CMK (cell line): ENCODE results near the gene BMPER.

Source experiments
- DNase-seq: peaks from one replicate; pipeline ENCODE4 v3.0.0-alpha.2; 2010; ENCODE audit warnings: low read depth

Gene BMPER

DNA sequence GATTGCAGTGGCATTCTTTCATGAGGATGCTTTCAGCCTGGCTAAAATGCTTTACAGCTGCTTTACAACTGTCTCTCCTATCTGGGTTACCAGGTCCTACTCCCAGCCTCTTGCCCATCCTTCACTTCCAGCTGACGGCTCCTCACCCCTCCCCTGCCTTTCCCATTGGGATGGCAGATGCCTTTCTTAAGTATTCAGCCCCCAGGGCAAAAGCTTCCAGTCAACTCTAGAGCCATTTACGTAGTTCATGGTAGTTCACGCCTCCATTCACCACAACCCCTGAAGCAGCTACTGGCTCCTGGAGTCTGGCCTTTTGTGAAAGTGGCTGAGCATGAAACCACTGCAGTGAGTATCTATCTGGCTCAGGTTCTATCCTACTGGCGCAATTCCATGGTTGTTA lies 17.2 kb upstream of the BMPER start:
- DNase-seq, result no peak

DNA sequence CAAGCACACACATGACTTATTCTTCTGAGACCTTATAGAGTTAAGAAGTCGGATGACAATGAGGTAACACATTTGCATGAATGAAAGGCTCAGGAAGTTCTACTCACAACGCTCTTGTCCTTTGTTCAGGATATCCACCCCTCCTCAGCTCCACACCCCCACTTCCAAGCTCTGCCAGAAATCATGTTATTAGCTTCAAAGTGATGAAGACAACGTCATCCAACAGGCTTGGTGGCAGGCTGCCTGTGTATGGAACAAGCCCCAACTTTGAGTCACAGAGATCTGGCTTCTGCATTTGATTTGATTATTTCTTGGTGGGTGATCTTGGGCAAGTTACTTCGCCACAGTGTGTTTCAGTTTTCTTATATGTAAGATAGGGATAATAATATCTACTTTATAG lies 12.4 kb upstream of the BMPER start:
- no peak for DNase-seq

DNA sequence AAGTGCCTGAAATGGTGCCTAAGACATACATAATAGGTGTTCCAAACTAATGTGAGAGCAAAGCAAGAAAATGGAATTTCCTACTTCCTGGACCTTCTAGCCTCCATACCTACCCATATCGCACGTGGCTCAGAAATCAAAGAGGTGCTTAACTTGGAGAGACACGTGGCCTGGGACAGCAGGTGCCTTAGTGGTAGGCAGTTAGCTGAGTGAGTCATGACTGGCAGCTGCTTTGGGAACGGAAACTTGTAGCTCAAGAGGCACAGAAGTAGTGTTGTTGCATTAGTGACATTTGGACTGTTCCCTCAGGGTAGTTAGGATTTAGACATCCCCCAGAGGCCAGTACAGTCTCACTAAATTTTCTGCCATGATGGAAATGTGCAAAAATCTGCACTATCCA lies 12.0 kb upstream of the BMPER start:
- DNase-seq, result no peak

DNA sequence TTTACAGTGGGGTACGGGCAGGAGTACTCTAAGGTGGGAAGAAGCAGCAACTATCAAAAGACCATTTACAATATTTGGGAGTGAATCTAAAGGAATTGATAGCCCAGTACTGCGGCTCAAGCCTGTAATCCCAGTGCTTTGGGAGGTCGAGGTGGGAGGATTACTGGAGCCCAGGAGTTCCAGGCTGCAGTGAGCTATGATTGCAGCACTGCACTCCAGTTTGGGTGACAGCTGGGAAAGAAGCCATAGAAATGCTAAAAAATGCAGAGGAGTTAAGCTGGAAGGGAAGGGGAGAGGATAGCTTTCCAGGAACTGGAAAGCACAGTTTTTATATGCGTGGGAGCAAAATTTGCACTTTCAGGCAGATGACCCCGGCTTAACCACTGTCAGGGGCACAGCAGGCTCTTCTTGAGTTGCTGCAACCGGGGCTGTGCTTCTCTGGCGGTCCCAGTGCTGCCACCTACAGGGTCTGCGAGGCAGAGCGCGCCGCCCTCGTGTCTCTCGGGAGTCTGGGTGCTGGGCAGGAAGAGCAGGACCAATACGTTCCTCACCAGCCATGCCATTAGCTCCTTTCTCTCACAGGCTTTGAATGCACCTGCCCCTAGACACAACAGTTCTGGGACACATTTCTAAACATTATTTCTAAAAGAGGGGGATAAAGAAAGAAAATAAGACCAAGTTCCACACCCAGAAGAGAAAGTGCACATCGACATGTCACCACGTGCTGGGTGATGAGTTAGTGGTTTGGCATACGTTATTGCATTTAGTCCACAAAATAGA lies 10.1 kb upstream of the BMPER start:
- DNase-seq, result no peak

DNA sequence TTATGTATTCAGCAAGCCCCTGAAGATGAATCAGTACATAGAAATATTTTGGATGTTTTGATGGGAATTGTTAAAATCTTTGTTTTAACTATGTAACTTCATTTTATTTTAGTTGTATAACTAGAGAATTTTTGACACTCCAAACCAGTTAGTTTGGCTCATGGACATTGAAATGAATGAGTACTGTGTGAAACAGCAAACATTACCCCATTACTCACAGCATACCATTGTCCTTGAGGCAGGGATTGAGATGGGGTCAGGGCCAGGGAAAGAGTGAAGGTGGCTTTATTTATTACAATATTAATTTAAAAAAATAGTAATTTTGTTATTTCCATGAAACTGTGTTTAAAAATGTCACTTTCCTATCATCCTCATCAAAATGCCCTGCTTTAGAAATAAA lies 4.8 kb upstream of the BMPER start:
- no peak for DNase-seq

DNA sequence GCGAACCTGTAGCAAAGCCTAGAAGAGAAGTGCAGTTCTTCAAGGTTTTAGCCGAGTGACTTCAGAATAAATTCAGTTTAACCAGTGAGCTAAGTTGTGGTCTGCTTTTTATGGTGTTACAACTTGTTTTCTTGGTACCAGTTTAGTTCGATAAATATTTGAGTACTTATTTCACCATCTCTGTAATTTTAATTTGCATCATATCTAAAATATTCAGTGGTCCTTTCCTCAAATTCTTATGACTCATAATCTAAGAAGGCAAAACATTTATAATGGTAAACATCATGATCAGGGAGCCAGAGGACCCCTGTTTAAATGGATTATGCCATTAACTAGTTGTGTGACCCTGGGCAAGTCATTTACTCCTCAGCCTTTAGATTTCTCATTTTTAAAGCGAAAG lies 4.1 kb upstream of the BMPER start:
- no peak for DNase-seq

DNA sequence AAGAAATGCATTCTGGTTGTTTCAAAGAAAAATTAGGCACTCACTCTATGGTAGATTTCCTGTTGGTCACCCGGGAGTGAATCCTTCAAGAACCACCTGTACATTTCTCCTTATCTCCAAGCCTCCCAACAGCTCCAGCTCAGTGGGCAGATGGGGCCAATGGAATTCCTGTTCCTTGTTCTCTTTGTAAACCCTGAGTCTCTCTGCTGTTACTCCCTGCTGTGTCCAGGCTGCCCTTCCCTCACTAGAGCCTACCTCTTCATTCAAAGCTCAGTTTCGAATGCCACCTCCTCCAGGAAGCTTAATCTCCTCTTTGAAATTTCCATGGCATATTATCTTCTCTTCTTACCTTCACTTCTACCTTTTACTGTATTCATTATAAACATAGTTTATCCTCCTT lies 3.5 kb upstream of the BMPER start:
- no peak for DNase-seq

DNA sequence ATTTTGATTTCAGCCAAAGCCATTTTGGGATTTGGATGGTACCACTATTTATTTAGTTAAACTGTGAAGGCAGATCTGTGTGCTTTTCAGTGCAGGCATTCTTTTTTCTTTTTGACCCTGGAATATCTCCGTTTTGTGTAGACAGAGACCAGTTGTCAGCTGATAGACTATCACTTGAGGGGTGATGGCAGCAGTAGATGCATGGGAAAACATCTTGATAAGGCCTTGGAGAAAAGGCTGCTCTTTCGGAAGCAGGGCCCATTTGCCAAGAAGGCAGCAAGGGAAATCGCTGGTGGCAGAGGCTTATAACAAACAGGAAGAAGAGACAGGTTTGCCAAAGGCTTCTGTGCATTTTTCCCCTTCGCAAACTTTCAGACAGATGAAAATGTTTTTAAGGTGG lies 2.6 kb upstream of the BMPER start:
- no peak for DNase-seq

DNA sequence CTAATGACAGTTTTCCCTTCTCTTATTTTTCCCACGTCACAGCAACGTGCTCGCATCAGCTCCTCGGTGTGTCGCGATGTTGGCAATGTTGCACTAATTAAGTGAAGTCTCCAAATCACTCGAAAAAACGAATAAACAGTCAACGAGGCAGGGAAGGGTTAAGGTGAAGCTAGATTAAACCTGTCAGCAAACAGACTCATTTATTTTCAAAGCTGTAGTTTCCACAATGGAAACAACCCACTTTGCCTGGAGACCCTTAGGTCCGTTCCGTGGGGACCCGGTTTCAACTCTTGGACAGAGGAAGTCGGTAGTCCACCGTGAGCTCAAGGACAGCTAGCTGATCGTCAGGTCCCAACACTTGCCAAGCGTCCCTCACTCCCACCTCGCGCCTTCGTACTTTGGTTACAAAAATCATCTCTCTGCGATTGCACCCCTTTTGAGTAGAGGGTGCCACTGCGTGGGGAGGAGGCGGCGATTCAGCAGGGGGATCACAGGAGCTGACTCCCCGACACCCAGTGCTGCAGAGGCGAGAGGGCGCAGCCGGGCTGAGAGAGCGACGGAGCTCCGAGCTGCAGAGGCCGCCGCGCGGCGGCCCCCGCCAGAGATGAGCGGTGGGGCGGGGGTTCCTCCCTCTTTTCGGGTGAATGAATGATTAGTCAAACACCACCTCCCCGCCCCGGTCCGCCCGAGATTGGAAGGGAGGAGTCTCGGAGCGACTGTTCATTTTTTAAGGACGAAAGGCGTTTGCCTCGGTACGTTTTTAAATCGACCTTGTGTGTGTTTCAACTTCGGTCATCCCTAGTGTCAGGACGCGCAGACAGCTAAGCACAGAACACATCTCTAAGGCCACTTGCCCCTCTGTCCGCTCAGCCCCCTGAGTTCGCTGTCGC lies 1.3 kb upstream of the BMPER start:
- no peak for DNase-seq

DNA sequence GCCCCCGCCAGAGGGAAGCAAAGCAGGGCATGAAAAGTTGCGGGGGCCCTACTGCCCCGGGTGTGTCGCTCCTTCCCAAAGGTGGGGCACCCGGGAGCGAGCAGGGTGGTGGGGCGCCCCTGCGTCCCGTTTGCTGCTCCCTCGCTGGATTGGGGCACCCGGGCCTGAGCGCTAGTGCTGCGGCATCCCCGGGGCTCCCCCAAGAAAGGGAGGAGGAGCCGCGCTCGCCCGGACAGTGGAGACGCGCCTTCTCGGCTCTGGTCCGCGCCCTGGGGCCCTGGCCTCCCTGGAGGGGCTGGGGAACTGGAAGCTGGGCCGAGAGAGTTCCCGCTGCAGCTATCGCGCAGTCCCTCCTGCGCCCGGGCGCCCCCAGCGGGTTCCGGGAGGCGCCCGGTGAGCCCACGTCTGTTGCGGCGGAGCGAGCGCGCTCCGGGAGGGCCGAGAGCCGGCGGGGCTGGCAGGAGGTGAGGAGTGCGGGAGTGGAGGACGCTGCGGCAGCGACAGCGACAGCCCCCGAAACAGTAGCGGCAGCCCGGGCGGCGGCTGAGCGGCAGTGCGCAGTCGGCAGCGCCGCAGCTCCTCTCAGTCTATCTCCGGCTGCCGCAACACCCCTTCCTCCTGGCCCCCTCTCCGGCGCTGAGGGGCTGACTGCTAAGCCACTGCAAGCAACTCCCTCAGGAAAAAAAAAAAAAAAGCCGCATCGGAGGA lies 504 bp upstream of the BMPER start:
- DNase-seq, result no peak

DNA sequence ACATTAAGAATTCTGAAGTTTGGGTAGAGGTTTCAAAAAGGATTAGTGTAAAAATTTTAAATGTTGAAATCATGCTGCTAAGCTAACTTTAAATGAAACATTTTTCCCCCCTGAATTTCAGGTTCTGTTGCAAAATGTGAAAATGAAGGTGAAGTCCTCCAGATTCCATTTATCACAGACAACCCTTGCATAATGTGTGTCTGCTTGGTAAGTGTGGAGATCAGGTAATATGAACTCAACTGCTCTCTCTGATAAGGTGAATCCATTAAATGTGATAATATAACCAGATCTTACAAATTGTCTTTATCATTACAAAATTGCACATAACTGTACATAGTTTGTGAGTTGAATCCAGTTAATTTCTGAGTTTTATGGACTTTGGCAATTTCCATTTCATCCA lies 1.4 kb downstream of the BMPER start:
- DNase-seq, result no peak

DNA sequence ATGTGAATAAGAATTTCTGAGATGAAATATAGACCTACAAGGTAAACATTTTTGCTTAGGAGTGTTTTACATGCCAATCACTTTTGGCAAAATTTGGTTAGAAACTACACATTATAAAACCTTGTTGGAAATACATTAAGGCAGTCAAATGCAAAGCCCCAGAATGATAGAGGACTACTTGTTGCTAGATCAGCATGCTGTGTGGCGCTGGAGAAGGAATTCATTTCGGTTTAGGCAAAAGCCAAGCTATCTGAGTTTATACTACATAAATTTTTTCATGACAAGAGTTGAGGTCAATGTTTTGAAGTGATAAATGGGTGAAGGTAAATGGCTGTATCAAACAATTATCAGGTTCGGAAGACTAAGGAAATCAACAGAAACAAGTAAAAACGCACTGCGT lies 2.3 kb downstream of the BMPER start:
- no peak for DNase-seq

DNA sequence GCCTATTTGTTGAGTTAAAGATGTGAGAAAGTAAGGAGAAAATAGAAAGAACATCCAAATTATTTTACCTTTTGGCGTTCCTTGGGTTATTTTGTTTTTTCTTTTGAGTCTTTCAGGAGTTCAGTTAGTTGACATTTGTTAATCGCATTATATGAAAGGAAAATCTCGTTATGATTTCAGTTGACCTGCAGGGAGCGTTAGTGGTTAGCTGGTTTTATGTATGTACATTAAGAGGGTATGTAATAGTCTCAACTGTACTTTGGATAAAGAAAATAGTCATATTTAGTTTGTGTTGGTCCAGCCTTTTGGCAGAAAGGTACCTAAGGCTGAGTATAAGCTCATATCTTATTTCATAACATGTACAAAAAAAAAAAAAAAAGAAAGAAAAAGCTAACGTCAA lies 4.0 kb downstream of the BMPER start:
- DNase-seq, result no peak

DNA sequence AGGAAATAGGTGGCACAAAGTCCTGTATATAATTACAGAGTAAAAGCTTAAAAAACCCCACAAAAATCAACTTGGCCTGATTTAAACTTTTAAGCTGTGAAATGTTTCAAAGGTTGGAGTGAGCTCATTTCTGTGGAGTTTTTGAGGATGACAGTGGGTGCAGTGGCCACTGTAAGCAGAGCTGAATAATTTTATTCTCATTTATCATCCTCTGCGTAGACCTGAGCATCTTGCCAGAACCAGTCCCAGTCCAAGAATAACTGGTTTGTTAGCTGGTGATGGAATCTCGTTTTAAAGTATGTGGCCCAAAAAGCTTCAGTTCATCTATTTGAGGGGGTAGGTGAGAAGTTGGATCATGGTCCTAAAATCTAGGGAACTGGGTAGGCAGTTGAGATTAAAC lies 4.4 kb downstream of the BMPER start:
- DNase-seq, result no peak

DNA sequence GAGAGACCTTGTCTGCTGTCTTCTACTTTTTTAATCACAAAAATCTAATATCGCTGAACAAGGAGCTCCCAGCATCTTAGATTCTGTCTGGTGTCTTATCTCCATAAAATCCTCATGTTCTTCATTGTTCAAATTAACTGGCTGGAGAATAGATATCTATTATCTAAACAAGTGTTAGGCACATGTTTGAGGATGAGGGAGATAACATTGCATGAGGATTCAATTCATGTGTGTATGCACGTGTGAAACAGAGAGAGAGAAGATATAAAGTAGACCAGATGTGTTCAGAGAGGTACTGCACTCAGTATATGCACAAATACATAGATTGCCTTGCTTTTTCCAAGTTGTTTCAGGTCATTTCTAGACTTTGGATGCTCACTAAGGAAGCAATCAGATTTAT lies 5.4 kb downstream of the BMPER start:
- DNase-seq, result no peak

DNA sequence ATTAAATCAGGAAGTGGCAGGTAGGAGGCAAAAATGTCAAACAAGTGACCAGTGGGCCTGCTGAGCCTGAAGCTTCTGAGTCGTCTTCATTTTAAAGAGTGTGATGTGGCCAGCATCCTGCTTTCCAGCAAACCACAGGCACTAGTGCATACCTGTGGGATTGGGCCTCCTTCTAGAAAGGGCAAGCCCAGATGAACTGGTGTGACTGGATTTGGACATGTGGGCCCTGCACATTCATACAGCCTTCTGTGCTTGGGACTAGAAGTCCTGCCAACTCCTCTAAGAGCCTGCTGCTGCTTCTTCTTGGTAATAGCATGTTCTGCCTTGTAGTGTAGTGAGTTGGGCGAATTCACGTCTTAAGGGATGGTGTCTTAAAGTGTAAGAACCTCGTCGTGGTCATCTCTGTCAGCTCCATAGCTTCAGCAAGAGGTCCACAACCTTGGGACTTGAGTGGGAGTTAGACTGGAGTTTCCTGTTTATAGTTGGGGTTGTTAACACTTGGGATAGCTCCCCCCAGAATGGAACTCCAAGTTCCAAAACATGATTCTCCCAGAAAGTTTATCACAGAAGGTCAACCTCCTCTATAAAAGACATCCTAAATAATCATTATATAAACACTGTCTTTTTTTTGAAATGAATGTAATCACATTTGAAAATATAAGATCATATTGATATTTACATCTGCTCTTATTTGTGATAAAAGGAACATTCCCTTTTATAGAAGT lies 11.2 kb downstream of the BMPER start:
- DNase-seq, result no peak

DNA sequence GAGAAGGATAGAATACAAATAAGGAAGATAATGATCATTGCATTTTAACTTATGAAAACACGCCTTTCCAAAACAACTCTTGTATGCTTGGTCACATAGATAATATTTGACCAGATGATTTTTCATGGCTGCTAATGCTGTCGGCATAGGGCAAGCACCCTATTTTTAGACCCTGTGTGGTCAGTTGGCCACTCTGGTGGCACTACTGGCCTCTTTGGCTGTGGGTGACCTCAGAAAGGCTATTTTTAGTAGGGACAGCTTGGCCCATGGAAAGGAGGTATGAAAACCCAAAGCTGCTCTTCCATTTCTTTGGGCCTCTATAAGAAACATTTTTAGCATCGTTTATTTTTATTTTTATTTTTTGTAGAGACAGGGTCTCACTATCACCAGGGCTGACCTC lies 12.3 kb downstream of the BMPER start:
- no peak for DNase-seq

DNA sequence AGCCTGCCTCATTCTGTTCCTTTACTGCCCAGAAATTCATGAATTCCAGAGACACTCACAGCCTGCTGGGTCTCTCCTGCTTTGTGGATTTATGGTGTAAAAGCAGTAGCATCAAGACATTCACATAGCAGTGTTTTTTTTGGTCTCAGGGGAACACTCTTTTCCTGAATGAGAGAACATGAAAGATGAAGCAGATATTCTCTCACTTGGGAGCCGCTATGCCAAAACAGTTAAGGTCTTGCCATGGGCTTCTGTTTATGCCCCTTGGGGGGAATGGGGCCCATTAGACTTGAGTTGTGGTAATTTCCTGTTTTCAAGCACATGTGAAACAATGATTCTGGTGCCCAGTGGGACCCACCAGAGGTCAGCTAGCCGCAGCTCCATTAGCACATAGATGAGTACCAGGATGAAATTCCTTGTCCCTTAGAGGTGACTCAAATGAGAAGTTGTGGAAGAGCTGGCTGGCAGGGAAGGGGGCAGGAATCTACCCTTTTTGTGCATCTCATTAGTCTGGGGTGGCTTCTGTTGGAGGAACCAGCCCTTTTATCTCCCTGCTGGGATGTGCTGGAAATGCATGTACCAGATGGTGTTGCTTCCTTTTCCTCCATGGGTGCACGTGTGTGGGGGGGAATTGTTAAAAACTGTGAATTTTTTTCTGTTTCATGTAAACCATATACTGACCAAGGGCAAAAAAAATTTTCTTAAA lies 13.3 kb downstream of the BMPER start:
- no peak for DNase-seq

DNA sequence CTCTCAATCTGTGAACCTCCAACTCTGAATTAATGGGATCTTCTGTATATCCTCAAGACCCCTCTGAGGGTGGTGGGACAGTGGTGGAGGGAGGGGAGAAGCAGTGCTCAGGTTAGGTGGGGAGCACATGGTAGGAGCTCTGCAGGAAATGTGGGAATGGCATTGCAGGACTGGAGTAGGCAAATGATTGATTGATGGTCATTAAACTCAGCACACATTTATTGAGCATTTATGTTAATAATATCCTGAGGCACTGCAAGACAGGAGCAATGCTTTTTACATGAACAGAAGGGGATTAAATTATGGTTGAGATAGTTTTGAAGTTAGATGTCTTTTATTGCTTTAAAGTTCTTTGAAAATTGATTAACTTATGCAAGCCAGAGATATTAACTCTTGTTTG lies 14.1 kb downstream of the BMPER start:
- no peak for DNase-seq

DNA sequence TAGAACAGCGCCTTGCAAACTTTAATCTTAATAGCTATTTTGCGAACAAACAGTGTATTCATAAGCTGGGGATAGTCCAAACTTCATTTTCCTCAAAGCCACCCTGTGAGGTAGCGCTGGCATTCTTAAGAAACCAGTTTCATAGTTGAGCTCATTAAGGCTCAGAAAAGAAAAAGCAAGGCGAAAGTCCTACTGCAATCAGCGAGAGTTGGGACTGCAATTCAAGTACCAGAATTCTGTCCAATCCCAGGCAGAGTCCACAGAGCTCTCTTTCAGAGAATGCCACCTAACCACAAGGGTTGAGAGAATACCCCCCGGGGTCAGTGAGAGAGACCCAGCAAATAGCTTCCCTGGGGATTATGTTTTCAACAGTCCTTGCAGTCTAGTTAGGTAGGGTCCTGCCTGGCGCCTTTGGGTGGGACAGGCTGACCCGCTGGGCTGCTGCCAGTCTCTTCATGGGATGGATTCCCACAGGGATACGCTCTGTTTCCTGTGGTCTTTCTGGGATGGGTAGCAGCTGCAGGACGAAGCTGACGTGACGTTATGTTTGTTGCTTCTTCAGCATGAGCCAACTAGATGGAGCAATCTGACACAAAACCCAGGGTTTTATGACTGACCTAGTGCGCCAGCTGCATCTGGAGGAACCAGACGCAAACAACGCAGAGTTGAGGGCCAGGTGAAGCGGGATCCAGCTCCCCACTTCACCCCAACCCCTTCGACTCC lies 16.0 kb downstream of the BMPER start:
- no peak for DNase-seq

DNA sequence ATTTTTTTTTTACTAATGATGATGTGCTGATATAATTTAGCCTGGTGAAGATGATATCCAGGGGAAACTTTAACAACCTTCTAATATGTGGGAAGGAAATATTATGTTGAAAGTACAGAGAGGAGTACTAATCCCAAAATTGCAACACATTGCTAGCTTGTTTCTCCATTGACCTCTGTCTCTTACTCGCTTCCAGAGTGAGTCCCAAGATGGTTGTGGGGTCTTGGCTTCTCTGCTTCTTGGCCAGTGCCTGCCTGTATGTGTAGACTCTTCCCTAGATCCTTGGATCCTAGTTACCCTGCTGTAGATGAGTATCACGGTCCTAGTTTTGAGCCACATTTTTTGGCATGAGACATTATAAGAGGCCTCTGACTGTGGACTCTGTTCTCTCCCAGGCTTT lies 17.5 kb downstream of the BMPER start:
- DNase-seq, result no peak
